ENCODE results near the gene SMARCD1. TPM values are rescaled to one million over a fixed set of nuclear protein-coding genes. Genes with fewer than 3 reads are reported as not detected.

Gene SMARCD1
- total and polyA plus RNA-seq, 2 experiments from 2014 or later, result 124 to 287 TPM

DNA sequence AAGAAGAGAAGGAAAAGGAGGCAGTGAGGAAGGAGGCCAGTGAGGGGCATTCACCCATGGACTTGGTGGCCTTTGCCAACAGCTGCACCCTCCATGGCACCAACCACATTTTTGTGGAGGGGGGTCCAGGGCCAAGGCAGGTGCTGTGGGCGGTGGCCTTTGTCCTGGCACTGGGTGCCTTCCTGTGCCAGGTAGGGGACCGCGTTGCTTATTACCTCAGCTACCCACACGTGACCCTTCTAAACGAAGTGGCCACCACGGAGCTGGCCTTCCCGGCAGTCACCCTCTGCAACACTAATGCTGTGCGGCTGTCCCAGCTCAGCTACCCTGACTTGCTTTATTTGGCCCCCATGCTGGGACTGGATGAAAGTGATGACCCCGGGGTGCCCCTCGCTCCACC lies 11.4 kb upstream of the SMARCD1 start:
- Mint-ChIP-seq H3K4me3 (no peak overlapping the region), H3K27me3 (ENCODE audit: insufficient read depth, low read depth, poor library complexity) (peaks cover 16% of the 10 kb centered on the region), H3K27ac (no peak overlapping the region), H3K9me3 (no peaks in the 10 kb centered on the region), H3K36me3 (ENCODE audit: low read depth) (no peaks in the 10 kb centered on the region; the same call in 2 of the 3 replicates), H3K4me1 (peaks cover 31% of the 10 kb centered on the region)
- no peak for DNase-seq (ENCODE audit: low spot score)
- no peaks in the 10 kb centered on the region for H4K20me1 ChIP-seq (replicated peaks; ENCODE audit: insufficient read depth)
- no peak overlapping the region for H2AFZ ChIP-seq
- H3K4me3 ChIP-seq, result no peak overlapping the region
- H3K27me3 ChIP-seq (ENCODE audit: insufficient read depth), result no peaks in the 10 kb centered on the region
- H3F3A ChIP-seq (replicated peaks; ENCODE audit: low read depth), result no peaks in the 10 kb centered on the region
- no peaks in the 10 kb centered on the region for H3K9me2 ChIP-seq (ENCODE audit: insufficient read depth)
- no peak overlapping the region for H3K27ac ChIP-seq (ENCODE audit: low read depth)
- TF ChIP-seq ZNF114 (CRISPR knock-in tag; IDR thresholded peaks at IDR 0.05), result no peak
- no peak for TF ChIP-seq CREB1 (CRISPR knock-in tag; IDR thresholded peaks at IDR 0.05; ENCODE audit: low read depth)
- no peak for TF ChIP-seq STAT1 (IDR thresholded peaks at IDR 0.05; ENCODE audit: unreplicated experiment)
- TF ChIP-seq, protein P1, sequence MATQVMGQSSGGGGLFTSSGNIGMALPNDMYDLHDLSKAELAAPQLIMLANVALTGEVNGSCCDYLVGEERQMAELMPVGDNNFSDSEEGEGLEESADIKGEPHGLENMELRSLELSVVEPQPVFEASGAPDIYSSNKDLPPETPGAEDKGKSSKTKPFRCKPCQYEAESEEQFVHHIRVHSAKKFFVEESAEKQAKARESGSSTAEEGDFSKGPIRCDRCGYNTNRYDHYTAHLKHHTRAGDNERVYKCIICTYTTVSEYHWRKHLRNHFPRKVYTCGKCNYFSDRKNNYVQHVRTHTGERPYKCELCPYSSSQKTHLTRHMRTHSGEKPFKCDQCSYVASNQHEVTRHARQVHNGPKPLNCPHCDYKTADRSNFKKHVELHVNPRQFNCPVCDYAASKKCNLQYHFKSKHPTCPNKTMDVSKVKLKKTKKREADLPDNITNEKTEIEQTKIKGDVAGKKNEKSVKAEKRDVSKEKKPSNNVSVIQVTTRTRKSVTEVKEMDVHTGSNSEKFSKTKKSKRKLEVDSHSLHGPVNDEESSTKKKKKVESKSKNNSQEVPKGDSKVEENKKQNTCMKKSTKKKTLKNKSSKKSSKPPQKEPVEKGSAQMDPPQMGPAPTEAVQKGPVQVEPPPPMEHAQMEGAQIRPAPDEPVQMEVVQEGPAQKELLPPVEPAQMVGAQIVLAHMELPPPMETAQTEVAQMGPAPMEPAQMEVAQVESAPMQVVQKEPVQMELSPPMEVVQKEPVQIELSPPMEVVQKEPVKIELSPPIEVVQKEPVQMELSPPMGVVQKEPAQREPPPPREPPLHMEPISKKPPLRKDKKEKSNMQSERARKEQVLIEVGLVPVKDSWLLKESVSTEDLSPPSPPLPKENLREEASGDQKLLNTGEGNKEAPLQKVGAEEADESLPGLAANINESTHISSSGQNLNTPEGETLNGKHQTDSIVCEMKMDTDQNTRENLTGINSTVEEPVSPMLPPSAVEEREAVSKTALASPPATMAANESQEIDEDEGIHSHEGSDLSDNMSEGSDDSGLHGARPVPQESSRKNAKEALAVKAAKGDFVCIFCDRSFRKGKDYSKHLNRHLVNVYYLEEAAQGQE (IDR thresholded peaks at IDR 0.05; ENCODE audit: unreplicated experiment), result no peak
- no peak for TF ChIP-seq EZH2phosphoT487 (IDR thresholded peaks at IDR 0.05; ENCODE audit: unreplicated experiment)
- H3K36me3 ChIP-seq (ENCODE audit: insufficient read depth), result no peaks in the 10 kb centered on the region
- H3K79me2 ChIP-seq (replicated peaks; ENCODE audit: insufficient read depth), result no peaks in the 10 kb centered on the region
- H3K4me2 ChIP-seq, result no peak overlapping the region
- no peak for ATAC-seq
- 0 out of 2 replicates have a peak, but pooled peaks cover 4% of the 10 kb centered on the region for H3K4me1 ChIP-seq (ENCODE audit: insufficient read depth)

DNA sequence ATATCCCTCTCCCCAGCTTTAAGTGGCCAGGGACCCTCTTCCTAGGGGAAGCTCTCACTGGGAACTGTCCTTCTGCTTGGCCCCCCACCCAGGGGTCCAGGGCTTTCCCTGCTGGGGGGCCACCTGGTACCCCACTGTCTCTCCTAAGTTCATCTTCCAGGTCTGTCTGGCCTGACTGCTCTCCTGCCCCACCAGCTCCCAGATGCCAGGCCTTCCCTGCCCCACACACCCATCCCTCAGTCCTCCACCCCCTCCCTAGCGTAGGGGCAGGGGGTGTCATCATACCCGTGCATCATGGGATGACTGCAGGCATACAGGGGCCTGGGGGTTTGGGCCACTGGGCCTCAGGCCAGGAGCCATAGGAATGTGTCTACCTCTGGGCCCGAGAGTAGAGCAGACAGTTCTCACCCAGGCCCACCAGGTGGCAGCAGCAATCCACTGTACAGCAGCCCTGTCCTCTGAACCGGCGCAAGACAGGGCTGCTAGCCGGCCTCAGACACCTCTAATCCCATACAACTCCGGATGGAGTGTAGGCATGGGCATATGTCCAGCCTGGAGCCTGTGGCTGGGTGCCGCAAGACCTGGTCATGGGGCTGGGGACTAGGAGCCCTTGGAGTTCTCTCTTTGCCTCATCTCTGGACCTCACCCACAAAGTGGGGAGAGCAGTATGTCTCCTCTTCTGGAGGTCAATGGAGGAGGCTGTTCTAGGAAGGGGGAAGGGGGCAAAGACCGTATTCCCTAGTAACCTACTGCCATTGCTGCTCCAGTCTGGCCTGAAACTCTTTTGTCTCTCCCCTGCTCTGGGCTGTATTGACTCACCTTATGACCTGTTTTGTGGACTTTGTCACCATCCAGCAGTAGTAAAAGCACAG lies 10.0 kb upstream of the SMARCD1 start:
- H3K9me2 ChIP-seq (ENCODE audit: insufficient read depth), result no peaks in the 10 kb centered on the region
- TF ChIP-seq STAT1 (IDR thresholded peaks at IDR 0.05; ENCODE audit: unreplicated experiment) (no peak), POLR2AphosphoS5 (IDR thresholded peaks at IDR 0.05; ENCODE audit: low read depth) (no peak), ZNF331 (CRISPR knock-in tag; IDR thresholded peaks at IDR 0.05; ENCODE audit: low read depth) (no peak), ZNF114 (CRISPR knock-in tag; IDR thresholded peaks at IDR 0.05) (no peak), EZH2phosphoT487 (IDR thresholded peaks at IDR 0.05; ENCODE audit: unreplicated experiment) (no peak), EZH2 (IDR thresholded peaks at IDR 0.05; ENCODE audit: low read depth, unreplicated experiment) (no peak)
- TF ChIP-seq, protein P2, sequence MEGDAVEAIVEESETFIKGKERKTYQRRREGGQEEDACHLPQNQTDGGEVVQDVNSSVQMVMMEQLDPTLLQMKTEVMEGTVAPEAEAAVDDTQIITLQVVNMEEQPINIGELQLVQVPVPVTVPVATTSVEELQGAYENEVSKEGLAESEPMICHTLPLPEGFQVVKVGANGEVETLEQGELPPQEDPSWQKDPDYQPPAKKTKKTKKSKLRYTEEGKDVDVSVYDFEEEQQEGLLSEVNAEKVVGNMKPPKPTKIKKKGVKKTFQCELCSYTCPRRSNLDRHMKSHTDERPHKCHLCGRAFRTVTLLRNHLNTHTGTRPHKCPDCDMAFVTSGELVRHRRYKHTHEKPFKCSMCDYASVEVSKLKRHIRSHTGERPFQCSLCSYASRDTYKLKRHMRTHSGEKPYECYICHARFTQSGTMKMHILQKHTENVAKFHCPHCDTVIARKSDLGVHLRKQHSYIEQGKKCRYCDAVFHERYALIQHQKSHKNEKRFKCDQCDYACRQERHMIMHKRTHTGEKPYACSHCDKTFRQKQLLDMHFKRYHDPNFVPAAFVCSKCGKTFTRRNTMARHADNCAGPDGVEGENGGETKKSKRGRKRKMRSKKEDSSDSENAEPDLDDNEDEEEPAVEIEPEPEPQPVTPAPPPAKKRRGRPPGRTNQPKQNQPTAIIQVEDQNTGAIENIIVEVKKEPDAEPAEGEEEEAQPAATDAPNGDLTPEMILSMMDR (conservative IDR thresholded peaks at IDR 0.05; ENCODE audit: low read depth in 2 of 2), result peak; percentile 83 to 97
- H3F3A ChIP-seq (replicated peaks; ENCODE audit: low read depth), result no peaks in the 10 kb centered on the region
- H3K27me3 ChIP-seq (ENCODE audit: insufficient read depth), result peaks cover 9% of the 10 kb centered on the region; the same call in 1 of the 2 replicates
- no peak overlapping the region for H3K27ac Mint-ChIP-seq
- H3K27ac ChIP-seq (ENCODE audit: low read depth), result no peak overlapping the region
- peaks cover 16% of the 10 kb centered on the region for H3K27me3 Mint-ChIP-seq (ENCODE audit: insufficient read depth, low read depth, poor library complexity)
- H2AFZ ChIP-seq, result peak overlapping the region; percentile 94
- H3K9me3 Mint-ChIP-seq, result no peaks in the 10 kb centered on the region
- H3K36me3 Mint-ChIP-seq (ENCODE audit: low read depth), result no peaks in the 10 kb centered on the region; the same call in 2 of the 3 replicates
- H3K4me2 ChIP-seq, result no peak overlapping the region
- no peaks in the 10 kb centered on the region for H3K36me3 ChIP-seq (ENCODE audit: insufficient read depth)
- H3K4me3 Mint-ChIP-seq, result no peak overlapping the region
- H3K4me3 ChIP-seq, result no peak overlapping the region
- ATAC-seq (peak; percentile 90), DNase-seq (ENCODE audit: low spot score) (peak; percentile 91)
- peaks cover 29% of the 10 kb centered on the region for H3K4me1 Mint-ChIP-seq
- no peaks in the 10 kb centered on the region for H4K20me1 ChIP-seq (replicated peaks; ENCODE audit: insufficient read depth)
- H3K79me2 ChIP-seq (replicated peaks; ENCODE audit: insufficient read depth), result no peaks in the 10 kb centered on the region
- H3K4me1 ChIP-seq (ENCODE audit: insufficient read depth), result 0 out of 2 replicates have a peak, but pooled peaks cover 4% of the 10 kb centered on the region
